ENCODE results near the gene STH. TPM values are rescaled to one million over a fixed set of nuclear protein-coding genes. Genes with fewer than 3 reads are reported as not detected.

Gene STH
- total and polyA plus RNA-seq, 2 of the 4 experiments (the other 2 are of a cell fraction): not detected

- H2AFZ ChIP-seq (replicated peaks; ENCODE audit: low read length, poor library complexity): no peak overlapping the region
- BruUV-seq (replicated peaks): TSS peak; percentile 51
- H3K36me3 ChIP-seq (ENCODE audit: control insufficient read depth, insufficient read depth, low read length): peaks cover 64% of the 10 kb centered on the region
- no peak overlapping the region for H4K91ac ChIP-seq (ENCODE audit: insufficient read depth, low read depth, low read length)
- H3K27ac ChIP-seq (ENCODE audit: insufficient read depth, low read length): no peak overlapping the region
- no peak overlapping the region for H4K8ac ChIP-seq (ENCODE audit: low read depth in 2 of 2, low read length in 2 of 2)
- peaks cover 0 to 40% of the 10 kb centered on the region in 2 experiments; a peak in 3 of 4 replicates for H3K79me1 ChIP-seq (ENCODE audit: low read depth in 1 of 2, low read length in 2 of 2)
- intact Hi-C loops (cut with micrococcal nuclease): no loop called here
- dilution Hi-C loops (cut with HindIII; ENCODE audit: low sequenced_read_pairs, unreplicated experiment): no loop called here
- no peak overlapping the region for H3K4ac ChIP-seq (ENCODE audit: low read depth, low read length)
- no peak overlapping the region for H3K18ac ChIP-seq (ENCODE audit: low read depth, low read length)
- no peak overlapping the region for H2BK5ac ChIP-seq (ENCODE audit: low read depth, low read length, poor library complexity, severe bottlenecking)
- DNase-seq (no peak), ATAC-seq (ENCODE audit: low read depth) (no peak)
- in situ Hi-C loops (cut with MboI; ENCODE audit: low sequenced_read_pairs): no loop called here
- H3K9me3 ChIP-seq (ENCODE audit: control insufficient read depth, insufficient read depth, low read length): no peaks in the 10 kb centered on the region
- no peak overlapping the region for H2BK20ac ChIP-seq (ENCODE audit: low read depth, low read length)
- CTCF ChIA-PET: no interaction called here
- H2BK15ac ChIP-seq (ENCODE audit: low read depth, low read length): no peak overlapping the region
- H2AK5ac ChIP-seq (ENCODE audit: low read depth, low read length): no peak overlapping the region
- no peak for TF ChIP-seq FOS (IDR thresholded peaks at IDR 0.05; ENCODE audit: low read depth, low read length)
- TF ChIP-seq SMC3 (IDR thresholded peaks at IDR 0.05; ENCODE audit: low read depth, low read length): no peak
- no peak for TF ChIP-seq CEBPB (IDR thresholded peaks at IDR 0.05; ENCODE audit: low read depth, low read length)
- TF ChIP-seq CTCF (conservative IDR thresholded peaks at IDR 0.05; ENCODE audit: low read depth, low read length): no peak
- TF ChIP-seq ELK1 (IDR thresholded peaks at IDR 0.05; ENCODE audit: borderline replicate concordance, low read depth, low read length): no peak
- TF ChIP-seq POLR2A (IDR thresholded peaks at IDR 0.05; ENCODE audit: low read depth, low read length): no peak
- TF ChIP-seq CHD1 (IDR thresholded peaks at IDR 0.05; ENCODE audit: low read depth, low read length): no peak
- no peak for TF ChIP-seq NFE2L2 (IDR thresholded peaks at IDR 0.05; ENCODE audit: low read depth, low read length)
- TF ChIP-seq RFX5 (IDR thresholded peaks at IDR 0.05; ENCODE audit: low read depth, low read length): no peak
- no peak for TF ChIP-seq BHLHE40 (IDR thresholded peaks at IDR 0.05; ENCODE audit: low read depth, low read length)
- TF ChIP-seq MAZ (IDR thresholded peaks at IDR 0.05; ENCODE audit: borderline replicate concordance, low read depth, low read length): no peak
- no peak for TF ChIP-seq MAFK (IDR thresholded peaks at IDR 0.05; ENCODE audit: low read depth, low read length)
- no peak for TF ChIP-seq RCOR1 (IDR thresholded peaks at IDR 0.05; ENCODE audit: insufficient replicate concordance, low read length)
- no peak for TF ChIP-seq USF2 (IDR thresholded peaks at IDR 0.05; ENCODE audit: low read depth, low read length)
- TF ChIP-seq RAD21 (IDR thresholded peaks at IDR 0.05; ENCODE audit: low read length): no peak
- no peak for TF ChIP-seq MXI1 (IDR thresholded peaks at IDR 0.05; ENCODE audit: borderline replicate concordance, low read depth, low read length)
- POLR2A ChIA-PET (ENCODE audit: unreplicated experiment): no interaction called here
- H4K5ac ChIP-seq (ENCODE audit: low read depth, low read length): no peak overlapping the region
- no peak overlapping the region for H2BK120ac ChIP-seq (ENCODE audit: low read depth, low read length)
- H3K23ac ChIP-seq (ENCODE audit: low read depth, low read length): no peak overlapping the region
- H3K4me3 ChIP-seq (ENCODE audit: insufficient read depth, low read depth, low read length): no peak overlapping the region
- H3K27me3 ChIP-seq (ENCODE audit: control insufficient read depth, insufficient read depth, low read length): no peaks in the 10 kb centered on the region
- H2AK9ac ChIP-seq (replicated peaks; ENCODE audit: low read depth, low read length, poor library complexity): no peak overlapping the region
- peaks cover 19% of the 10 kb centered on the region for H3K9me1 ChIP-seq (ENCODE audit: insufficient read depth, low read length)
- WGBS, 2 experiments (ENCODE audit: extremely low coverage in 2 of 2, insufficient read length in 1 of 2): no CpG with 5 or more reads among the region's 3 CpGs
- H3K56ac ChIP-seq (ENCODE audit: extremely low read depth, insufficient read depth, low read length): no peak overlapping the region
- H3K4me1 ChIP-seq (ENCODE audit: control insufficient read depth, insufficient read depth, low read length): no peaks in the 10 kb centered on the region
- H4K20me1 ChIP-seq (ENCODE audit: insufficient read depth, low read length): peaks cover 12% of the 10 kb centered on the region
- H3K4me2 ChIP-seq (ENCODE audit: low read depth, low read length): no peak overlapping the region
- H3K14ac ChIP-seq (replicated peaks; ENCODE audit: low read depth, low read length): no peak overlapping the region
- H3K9ac ChIP-seq (ENCODE audit: low read depth, low read length): no peak overlapping the region
Measured at GRCh38 chr17:46030752-46031151, 31.7 kb downstream of the STH start.

Measured in IMR-90 (cell line).